LNCaP clone FGC (cell line): ENCODE results near the gene LRRC14B.

Experiments used
- DNase-seq: peaks from one replicate; pipeline ENCODE4 v3.0.0-alpha.2; 2011; ENCODE audit warnings: low read depth
- H3K4me3 ChIP-seq: 2 replicates; pipeline ENCODE4 v1.5.1; 2011; ENCODE audit warnings: mild to moderate bottlenecking, low read depth, low read length, control low read depth
- TF ChIP-seq, protein P1 (sequence below): IDR thresholded peaks from 2 replicates; pipeline ENCODE4 v1.5.1; 2012; ENCODE audit warnings: mild to moderate bottlenecking; ENCODE audit not compliant: control insufficient read depth, insufficient read depth; ENCODE audit errors: extremely low read depth

Gene LRRC14B

DNA sequence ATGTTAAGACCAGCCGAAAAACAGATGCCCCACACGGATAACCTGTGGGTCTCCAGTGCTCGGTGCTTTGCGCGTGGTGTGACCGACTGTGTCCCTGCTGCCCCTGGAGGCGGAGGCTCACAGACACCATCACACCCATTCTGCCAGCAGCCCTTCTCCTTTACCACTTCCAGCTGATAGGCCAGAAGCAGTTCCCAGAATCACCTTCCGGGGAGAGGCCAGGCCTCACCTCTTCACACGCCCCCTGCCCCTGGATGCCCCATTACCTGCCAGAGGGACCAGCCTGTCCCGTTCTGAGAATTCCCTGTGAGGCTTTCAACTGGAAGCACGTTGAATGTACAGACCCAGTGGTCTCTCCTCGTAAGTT, 21.6 kb upstream of the LRRC14B start:
- TF ChIP-seq, protein P1, sequence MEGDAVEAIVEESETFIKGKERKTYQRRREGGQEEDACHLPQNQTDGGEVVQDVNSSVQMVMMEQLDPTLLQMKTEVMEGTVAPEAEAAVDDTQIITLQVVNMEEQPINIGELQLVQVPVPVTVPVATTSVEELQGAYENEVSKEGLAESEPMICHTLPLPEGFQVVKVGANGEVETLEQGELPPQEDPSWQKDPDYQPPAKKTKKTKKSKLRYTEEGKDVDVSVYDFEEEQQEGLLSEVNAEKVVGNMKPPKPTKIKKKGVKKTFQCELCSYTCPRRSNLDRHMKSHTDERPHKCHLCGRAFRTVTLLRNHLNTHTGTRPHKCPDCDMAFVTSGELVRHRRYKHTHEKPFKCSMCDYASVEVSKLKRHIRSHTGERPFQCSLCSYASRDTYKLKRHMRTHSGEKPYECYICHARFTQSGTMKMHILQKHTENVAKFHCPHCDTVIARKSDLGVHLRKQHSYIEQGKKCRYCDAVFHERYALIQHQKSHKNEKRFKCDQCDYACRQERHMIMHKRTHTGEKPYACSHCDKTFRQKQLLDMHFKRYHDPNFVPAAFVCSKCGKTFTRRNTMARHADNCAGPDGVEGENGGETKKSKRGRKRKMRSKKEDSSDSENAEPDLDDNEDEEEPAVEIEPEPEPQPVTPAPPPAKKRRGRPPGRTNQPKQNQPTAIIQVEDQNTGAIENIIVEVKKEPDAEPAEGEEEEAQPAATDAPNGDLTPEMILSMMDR: no peak
- no peak for DNase-seq
- H3K4me3 ChIP-seq: no peak overlapping the region

DNA sequence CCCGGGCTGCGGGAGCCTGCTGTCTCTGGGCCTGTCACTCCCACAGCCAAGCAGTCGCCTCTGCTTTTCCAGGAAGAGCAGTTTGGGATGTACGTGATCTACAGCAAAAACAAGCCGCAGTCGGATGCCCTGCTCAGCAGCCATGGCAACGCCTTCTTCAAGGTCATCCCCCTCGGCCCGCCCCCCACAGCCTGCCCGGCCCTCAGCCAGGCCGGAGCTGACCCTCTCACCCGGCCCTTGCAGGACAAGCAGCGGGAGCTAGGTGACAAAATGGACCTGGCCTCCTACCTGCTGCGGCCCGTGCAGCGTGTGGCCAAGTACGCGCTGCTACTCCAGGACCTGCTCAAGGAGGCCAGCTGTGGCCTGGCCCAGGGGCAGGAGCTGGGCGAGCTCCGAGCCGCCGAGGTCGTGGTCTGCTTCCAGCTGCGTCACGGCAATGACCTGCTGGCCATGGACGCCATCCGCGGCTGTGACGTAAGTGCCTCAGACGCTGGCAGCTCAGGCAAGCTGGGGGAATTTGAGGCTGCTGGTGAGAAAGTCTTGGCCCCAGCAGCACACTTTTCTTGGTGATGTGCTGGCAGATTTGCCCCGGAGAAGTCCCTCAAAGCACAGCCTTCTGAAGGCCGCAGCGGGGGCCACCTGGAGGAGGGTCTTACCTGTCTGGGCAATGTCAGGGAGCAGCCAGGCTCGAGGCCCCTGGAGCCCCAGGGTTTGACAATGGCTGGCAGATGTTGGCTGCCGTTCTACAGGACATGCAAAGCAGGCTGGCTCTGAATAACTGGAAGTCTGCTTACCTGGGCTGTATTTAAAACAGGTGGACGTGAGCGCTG, 20.1 kb upstream of the LRRC14B start:
- H3K4me3 ChIP-seq: no peak overlapping the region
- DNase-seq: no peak
- TF ChIP-seq, protein P1: no peak

DNA sequence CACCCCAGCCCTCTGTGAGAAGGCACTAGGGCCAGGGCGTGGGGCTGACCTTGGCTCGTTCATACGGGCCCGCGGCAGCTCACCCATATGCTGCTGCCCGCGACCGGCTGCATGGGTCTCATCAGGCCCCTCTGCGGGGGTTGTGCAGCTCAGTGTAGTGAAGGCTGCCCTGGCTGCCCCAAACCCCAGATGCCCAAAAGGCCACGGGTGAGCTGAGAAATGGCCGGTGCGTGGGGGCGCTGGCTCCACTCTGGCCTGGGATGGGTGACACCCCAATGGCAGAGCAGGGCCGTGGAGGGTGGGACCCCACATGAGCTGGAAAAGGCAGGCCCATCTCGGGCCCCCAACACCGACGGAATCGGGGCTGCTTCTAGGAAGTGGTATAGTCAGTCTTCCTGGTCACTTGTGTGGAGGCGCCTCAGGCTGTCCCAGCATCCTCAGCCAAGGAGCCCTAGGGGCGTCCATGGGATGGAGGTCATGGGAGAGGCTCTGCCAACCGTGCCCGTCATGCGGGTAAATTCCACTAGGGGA, 19.4 kb upstream of the LRRC14B start:
- H3K4me3 ChIP-seq: no peak overlapping the region
- DNase-seq: no peak
- TF ChIP-seq, protein P1: no peak

DNA sequence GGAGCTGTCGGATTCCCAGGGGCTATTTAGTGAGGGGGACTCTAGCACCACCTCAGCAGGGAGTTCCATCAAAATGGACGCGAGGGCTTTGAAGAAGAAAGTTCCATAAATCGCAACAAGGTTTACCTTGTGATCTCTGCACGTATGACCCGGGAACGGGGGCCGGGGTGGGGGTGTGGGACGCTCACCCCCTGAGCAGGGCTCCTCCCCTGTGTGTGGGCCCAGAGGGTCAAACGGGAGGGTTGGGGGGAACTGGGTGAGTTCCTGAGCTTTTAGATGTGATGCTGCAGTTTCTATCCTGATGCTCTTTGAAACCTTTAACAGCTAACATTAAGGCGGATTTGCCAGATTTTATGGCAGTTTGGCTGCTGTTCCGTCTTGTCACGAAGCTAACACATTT, 18.9 kb upstream of the LRRC14B start:
- TF ChIP-seq, protein P1: no peak
- no peak for DNase-seq
- H3K4me3 ChIP-seq: no peak overlapping the region

DNA sequence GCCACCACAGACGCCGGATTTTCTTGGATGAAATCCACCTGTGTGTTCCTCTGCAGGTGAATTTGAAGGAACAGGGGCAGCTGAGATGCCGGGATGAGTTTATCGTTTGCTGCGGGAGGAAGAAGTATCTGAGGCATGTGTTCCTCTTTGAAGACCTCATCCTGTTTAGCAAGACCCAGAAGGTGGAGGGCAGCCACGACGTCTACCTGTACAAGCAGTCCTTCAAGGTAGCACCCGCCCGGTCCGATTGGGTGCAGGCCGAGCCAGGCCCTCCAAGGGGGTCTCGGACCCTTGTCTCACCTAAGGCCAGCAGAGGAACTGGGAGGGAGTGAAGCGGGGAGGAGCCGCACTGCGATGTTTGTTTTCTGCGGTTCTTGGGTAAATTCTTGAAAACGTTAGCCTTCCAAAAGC, 18.4 kb upstream of the LRRC14B start:
- TF ChIP-seq, protein P1: no peak
- DNase-seq: no peak
- no peak overlapping the region for H3K4me3 ChIP-seq

DNA sequence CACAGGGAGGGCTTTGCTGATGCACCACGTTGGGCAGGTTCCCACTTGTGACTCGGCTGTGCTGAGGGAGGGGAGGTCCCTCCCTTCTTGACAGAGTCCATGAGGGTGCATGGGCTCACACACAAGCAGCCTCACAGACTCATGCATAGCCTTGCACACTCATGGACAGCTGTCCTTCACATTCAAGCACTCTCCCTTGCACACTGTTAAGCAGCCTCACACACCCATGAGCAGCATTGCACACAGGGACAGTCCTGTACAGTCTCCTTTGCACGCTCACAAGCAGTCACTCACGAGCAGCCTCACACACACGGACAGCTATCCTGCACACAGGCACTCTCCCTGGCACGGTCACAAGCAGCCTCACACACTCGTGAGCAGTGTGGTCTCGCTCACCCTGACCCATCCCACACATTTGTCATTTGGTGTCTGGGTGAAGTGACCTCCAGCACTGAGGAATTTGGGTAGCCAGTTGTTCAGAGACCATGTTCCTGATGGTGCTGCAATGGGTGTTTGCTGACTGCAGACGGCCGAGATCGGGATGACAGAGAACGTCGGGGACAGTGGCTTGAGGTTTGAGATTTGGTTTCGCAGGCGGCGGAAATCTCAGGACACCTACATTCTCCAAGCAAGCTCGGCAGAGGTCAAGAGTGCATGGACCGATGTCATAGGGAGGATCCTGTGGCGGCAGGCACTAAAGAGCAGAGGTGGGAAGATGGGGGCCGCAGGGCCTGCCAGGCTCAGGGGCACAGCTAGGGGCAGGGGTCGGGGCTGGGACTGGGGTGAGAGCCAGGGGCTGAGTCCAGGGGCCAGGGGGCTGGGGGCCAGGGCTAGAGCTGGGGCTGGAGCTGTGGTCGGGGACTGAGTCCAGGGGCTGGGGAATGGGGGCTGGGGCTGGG, 17.7 kb upstream of the LRRC14B start:
- no peak overlapping the region for H3K4me3 ChIP-seq
- TF ChIP-seq, protein P1: no peak
- no peak for DNase-seq

DNA sequence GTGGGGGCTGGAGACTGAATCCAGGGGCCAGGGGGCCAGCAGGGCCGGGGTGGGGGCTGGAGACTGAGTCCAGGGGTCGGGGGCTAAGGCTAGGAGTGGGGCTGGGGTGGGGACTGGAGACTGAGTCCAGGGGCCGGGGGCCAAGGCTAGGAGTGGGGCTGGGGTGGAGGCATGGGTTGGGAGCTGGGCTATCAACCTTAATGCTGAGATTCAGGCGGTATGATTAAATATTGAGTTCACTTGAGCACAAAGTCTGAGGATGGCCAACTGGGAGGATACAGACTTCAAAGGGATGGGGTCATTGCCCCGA, 17.0 kb upstream of the LRRC14B start:
- H3K4me3 ChIP-seq: no peak overlapping the region
- TF ChIP-seq, protein P1: no peak
- DNase-seq: no peak
